ENCODE results near the gene RAB3IL1.

- TF ChIP-seq USF1 (CRISPR knock-in tag; IDR thresholded peaks at IDR 0.05) (no peak), HDAC2 (IDR thresholded peaks at IDR 0.05) (no peak), CTCF (IDR thresholded peaks at IDR 0.05 in 2 of 3, conservative IDR thresholded peaks at IDR 0.05 in 1 of 3; ENCODE audit: insufficient read depth in 2 of 3, low read depth in 1 of 3, low read length in 3 of 3) (no peak), TAF1 (IDR thresholded peaks at IDR 0.05; ENCODE audit: control insufficient read depth, extremely low read depth, insufficient read depth, low read length, severe bottlenecking) (no peak), FUS (optimal IDR thresholded peaks at IDR 0.05; ENCODE audit: low read depth, low read length) (no peak)
Measured at GRCh38 chr11:61959678-61960077, 42.3 kb upstream of the RAB3IL1 start.

All from K562 (cell line).